ENCODE data around the gene PFKFB4.

The PFKFB4 gene

DNA sequence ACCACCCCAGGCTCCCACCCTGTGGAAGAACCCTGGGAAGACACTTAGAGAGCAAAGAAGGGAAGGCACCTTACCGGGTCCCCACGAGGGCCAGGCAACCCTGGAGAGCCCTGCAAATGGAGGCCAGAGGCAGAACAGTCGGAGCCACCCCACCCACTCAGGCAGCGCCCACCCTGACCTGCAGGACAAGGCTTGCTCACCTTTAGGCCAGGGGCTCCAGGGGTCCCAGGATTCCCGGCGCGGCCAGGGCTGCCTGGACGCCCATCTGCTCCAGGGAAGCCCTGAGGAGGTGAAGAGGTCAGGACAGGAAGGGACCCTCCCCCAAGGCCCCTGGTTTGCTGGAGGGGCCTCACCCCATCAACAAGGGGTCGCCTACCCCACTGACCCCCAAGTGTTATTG lies 28.2 kb upstream of the PFKFB4 start:
- no peak for DNase-seq (ENCODE audit: low read depth)

DNA sequence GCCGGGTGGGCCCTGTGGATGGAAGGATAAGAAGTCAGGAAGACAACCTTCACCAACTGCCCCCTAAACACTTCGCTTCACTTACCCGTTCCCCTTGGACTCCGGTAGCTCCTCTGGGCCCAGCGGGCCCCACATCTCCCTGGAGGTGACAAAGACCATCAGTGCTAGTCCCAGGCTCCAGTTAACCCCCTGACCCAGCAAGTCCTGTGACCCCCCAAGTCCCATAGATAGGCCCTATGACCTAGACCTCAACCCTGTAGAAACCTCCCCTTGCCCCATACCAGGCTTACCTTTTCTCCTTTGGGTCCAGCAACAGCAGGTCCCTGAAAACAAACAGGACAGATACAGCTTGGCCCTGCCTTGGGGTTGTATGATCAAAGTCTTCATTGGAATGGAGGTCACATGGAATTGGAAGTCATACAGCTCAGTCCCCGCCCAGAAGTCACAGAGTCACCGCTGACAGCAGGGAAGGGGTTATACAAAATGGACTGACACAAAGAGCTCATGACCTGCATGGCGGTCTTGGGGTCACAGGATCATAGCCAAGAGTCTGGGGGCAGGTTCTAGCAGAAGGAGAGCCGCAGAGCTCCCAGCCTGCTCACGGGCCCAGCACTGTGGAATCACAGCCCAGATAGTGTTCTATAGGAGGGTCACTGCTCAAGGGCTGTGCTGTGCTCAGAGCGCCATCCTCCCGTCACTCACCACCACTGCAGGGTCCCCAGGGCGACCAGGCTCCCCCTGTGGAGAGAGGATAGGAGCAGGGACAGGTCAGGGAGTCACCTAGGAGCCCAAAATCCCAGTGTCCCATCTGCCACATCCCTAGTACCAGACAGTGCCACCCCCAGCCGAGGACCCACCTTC lies 25.2 kb upstream of the PFKFB4 start:
- no peak for DNase-seq (ENCODE audit: low read depth)

DNA sequence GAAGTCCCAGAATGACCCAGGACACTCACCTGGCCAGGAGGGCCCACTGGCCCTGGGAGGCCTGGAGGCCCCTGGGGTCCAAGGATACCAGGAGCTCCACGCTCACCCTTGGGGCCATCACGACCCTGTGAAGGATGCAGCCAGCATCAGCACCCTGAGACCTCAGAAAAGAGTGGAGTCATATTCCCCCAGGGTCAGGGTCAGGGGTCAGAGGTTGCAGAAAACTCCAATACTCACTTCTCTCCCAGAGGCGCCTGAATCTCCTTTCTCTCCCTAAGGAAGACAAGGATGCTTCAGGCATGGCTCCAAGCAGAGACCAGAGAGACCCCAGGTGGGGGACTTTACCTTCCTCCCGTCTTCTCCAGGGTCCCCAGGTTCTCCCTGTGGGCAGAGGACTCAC lies 20.0 kb upstream of the PFKFB4 start:
- no peak for DNase-seq (ENCODE audit: low read depth)

DNA sequence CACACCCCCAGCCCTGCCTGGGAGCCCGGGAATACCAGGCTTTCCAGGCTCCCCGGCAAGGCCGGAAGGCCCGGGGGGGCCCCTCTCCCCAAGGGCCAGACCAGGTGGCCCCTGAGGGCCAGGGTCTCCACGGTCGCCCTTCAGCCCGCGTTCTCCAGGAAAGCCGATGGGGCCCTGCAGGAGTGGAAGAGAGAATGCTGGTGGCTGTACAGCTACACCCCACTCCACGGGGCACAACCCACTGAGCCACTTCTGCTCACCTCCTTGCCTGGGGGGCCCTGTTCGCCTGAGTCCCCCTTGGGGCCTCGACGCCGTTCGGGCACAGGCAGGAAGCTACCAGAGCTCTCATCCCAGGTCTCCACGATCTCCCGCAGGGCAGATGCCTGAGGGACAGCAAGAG lies 18.8 kb upstream of the PFKFB4 start:
- DNase-seq (ENCODE audit: low read depth) = no peak

DNA sequence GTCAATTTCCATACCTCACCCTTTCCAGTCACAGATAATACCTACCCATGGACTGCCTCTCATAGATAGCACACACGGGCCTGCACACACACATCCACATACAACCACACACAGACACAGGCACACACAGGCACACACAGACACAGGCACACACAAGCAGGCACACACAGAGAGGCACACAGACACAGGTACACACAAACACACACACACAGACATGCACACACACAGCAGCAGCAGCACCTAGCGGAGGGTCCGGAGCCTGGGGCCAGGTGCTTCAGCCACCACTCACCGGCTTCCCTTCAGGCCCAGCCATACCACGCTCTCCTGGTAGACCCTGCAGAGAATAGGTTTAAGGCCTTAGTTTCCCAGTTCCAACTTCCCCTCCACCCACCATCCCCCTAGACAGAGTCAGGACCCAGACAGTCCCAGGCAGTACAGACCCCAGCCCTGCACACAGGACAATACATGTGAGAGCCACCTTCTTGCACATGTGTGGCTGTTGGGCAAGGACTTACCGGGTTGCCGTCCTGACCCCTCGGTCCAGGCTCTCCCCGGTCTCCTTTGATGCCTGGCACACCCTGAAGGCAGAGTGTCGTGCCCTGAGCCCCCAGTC lies 17.5 kb upstream of the PFKFB4 start:
- DNase-seq (ENCODE audit: low read depth) = no peak

DNA sequence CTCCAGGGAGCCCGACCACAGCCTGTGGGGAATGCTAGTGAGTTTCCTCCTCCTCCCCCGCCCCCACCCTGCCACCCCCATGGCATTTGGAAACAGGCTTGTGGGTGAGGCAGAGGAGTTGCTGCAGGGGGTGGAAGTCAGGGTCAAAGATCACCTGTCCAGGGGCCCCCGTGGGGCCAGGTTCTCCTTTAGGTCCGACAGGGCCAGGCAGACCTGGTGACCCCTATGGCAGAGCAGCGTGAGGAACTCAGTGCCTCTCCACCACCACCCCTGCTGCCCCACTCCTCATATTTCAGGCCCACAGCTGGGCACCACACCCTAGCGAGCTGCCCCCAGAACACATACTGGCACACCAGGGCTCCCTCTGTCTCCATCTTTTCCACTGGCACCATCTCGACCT lies 15.9 kb upstream of the PFKFB4 start:
- no peak for DNase-seq (ENCODE audit: low read depth)

DNA sequence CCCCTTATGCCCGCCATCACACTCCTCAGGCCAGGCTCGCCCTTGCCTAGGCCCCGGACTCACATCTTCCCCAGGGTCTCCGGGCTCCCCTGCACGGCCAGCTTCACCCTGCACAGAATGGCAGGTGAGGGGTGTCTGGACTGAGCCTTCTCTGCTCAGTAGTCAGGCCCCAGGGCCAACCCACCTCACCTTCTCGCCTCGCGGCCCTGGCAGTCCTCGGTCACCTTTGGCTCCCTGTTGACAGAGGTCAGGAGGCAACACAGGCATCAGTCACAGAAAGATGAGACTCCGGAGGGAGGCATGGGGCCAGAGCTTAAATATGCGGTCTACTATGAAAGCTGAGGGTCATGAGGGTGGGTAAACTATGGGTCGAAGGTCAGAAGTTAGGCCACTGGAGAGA lies 15.3 kb upstream of the PFKFB4 start:
- DNase-seq (ENCODE audit: low read depth) = no peak

DNA sequence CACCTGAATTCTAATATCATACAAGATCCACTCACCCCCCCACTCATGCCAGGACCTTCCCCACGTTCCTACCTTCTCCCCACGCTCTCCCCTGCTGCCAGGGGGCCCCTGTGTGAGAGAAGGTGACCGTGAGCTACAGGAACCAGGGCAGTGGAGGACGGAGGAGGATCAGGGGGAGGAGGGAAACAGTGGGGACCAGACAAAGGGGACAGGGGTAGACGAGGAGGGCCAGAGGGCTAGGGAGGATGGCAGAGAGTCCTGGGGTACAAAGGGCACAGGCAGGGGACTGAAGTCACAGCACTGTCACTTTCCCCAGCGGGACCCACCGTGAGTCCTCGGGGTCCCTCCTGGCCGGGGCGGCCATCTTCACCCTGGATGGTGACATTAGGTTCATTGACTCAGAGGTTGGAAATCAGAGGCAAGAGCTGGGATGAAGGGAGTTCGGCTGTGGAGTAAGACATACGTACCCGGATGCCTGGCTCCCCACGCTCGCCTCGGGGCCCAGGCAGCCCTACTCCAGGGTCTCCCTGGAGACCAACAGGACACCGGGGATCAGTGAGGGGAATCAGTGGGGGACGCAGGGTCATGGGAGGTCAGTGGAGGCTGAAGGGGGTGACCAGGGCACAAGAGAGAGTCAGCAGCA lies 13.3 kb upstream of the PFKFB4 start:
- no peak for DNase-seq (ENCODE audit: low read depth)

DNA sequence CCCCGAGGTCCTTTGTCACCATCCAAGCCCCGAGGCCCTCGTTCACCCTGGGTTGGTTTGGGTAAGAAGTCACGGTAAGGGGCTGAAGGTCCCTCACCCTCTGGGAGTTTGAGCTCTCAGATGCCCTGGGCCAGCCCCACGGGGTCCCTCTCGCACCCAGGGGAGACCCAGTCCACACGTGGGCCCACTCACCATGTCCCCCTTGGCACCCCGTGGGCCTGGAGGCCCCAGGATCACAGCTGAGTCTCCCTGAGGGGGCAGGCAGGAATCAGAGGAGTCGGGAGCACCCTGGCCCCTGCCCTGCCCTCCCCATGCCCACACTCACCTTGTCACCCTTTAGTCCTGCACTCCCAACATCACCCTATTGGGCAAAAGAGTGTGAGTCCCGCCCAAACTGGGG lies 12.8 kb upstream of the PFKFB4 start:
- no peak for DNase-seq (ENCODE audit: low read depth)

DNA sequence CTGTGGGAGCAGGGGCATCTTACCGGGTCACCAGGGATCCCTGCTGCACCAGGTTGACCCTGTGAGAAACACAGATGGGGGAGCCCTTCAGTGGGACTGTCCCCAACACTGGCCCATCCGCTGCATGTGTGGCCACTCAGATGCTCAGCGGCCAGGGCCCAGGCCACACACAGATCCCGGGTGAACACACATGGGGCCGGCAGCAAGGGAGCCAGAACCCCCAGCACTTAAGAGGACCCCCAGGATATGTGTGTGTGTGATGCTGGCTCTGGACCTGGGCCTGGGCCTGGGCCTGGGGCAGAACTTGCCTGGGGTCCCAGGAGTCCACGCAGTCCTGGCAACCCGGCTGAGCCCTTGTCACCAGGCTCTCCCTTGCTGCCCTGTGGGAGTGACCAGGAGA lies 11.9 kb upstream of the PFKFB4 start:
- no peak for DNase-seq (ENCODE audit: low read depth)

DNA sequence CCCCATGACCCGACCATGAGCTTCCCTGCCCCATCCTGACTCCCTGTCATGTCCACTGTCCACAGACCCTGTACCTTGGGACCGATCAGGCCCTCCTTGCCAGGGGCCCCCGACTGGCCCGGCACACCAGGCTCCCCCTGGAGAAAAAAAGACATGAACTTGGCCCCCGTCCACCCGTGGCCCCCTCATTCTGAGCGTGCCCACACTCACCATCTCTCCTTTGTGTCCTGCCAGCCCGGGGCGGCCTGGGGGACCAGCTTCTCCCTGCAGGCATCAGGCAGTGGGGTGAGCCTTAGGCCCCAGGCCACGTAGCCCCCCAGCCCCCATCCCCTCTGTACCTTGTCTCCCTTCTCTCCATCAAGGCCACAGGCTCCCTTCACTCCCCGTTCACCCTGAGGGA lies 10.9 kb upstream of the PFKFB4 start:
- no peak for DNase-seq (ENCODE audit: low read depth)

DNA sequence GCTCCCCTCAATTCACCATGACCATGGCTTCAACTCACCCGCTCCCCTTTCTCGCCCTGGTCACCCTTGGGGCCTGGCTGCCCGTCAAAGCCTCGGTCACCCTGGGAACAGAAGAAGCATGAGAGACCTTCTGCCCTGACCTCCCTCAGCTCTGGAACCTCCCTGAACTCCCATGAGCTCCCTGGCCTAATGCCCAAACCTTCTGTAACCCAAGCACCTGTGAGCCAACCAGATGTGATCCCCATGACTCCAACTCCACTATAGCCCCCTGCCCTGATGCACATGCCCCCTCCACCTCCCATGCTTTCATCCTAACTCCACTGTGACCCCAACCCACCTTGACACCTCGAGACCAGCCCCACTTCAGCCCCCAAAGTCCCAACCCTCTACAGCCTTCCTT lies 10.5 kb upstream of the PFKFB4 start:
- DNase-seq (ENCODE audit: low read depth) = no peak

DNA sequence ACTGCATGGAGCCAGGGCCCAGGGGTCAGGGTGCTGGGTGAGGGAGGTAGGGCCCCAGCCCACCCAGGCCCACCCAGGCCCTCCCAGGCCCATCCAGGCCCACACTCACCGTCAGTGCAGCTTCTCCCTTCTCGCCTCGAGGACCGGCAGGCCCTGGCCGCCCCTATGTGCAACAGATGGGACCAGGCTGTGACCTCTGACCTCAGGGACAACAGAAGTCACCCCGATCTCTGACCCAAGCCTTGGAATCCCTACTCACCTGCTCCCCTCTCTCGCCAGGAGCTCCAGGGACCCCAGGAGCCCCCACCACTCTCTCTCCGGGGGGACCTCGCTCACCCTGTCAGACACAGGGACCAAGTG lies 9.8 kb upstream of the PFKFB4 start:
- DNase-seq (ENCODE audit: low read depth) = no peak

DNA sequence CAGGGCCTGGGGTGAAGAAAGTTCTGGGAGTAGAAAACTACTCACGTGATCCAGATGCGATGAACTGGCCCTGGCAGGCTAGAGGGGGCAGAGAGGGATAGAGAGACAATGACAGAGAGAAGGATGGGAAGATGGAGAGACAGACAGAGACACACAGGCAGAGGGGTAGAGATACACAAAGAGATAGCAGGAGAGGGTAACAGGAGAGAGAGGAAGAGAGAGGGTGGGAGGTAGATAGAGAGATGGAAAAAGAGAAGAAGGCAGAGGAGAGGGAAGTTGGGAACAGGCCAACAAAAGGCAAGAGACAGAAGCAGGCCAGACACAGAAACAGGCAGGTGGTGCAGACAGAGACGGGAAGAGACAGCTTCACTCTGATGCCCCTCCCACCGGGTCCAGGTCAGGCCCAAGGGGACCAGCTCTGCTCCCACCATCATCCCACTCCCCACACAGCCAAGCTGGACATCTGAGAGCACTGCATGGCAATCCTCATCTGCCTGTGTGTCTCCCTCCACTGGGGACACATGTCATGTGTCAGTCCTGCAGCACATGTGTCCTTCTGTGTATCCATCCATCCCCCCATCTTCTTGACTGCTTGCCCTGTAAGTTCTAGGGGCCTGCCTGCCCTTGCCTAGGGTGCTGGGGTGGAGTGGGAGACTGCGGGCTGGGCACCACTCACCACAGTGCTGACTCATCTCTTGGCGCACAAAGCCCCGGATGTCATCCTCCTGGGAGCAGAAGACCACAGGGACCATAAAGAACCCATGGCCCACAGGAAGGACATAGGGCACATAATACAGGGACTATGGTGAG lies 9.2 kb upstream of the PFKFB4 start:
- DNase-seq (ENCODE audit: low read depth) = no peak

DNA sequence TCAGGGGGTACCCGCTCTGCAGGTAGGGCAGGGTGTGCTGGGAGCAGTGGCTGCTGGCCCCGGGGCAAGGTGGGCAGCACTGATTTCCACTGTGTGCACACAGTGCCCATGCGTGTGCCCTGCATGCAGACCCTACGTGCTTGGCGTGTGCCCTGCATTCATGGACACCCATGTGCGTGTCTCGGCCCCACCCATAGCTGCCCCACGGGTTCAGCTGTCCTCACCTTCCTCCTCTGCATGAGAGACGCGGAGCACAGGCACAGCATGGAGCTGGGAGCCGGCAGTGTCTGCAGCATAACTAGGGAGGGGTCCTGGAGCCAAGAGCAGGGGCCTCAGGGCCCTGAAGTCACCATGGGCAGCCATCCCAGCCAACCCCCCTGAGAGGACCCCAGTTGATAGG lies 8.6 kb upstream of the PFKFB4 start:
- DNase-seq (ENCODE audit: low read depth) = no peak

DNA sequence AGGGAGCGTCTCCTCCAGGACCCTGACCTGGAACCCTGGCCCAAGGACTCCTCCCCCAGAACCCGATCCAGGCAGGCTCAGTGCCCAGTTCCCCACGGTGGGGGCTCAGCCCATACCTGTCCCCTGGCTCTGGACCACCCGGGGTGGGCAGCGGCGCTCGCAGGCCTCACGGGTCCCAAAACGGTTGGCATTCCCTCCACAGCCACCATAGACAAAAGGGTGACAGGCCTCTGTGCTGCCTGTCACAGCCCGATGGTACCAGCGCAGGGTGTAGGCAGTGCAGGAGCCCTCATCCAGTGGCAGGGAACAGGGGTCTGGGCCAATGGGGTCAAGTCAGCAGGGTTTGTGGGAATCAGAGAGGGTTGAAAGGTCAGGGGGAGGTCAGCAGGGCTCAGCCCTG lies 8.1 kb upstream of the PFKFB4 start:
- DNase-seq (ENCODE audit: low read depth) = no peak

DNA sequence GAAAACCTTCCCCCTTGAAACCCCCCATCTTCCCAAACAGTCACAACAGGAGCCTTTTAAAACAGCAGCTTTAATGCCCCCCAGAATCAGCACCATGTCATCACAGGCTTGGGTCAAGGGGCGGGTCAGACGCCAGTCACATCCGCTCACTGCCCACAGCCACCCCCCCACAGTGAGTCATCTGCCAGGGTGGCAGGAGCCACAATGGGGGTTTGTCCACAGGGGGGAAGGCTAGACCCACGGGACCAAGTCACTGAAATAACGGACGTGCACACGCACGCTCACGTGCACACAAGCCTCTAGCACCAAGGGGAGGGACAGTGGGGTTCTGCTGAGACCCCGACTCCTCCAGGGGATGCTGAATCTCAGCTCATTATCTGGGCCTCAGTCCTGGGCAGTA lies 7.4 kb upstream of the PFKFB4 start:
- DNase-seq (ENCODE audit: low read depth) = peak; percentile 12

DNA sequence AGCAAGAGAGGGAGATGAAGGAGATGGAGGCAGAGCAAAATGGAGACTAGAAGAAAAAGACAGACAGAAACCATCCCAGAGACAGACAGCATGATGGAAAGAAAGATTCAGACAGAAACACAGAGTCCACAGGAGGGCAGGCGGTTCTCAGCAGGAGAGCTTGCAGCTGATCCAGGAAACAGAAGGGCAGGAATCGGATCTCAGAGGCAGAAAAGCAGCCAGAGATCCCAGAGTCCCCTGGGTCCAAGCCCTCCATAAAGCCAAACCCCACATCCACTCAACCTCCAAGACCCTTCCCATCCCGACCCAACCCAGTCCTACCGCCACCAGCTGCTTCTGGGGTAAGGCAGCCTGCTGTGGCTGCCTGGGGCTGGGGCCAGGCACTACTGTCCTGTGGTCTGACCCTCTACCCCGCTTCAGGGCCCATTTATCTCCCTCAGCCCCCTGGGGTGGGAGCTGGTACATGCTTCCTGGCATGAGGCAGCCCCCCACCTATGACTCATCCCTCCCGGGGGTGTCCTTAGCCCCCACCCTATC lies 6.8 kb upstream of the PFKFB4 start, which contains the start of gene UCN2:
TSS of gene UCN2 (minus strand) at position 400 of the 537 bp plus-strand sequence. CDS start 657 bp downstream, outside the sequence.
- no peak for DNase-seq (ENCODE audit: low read depth)

DNA sequence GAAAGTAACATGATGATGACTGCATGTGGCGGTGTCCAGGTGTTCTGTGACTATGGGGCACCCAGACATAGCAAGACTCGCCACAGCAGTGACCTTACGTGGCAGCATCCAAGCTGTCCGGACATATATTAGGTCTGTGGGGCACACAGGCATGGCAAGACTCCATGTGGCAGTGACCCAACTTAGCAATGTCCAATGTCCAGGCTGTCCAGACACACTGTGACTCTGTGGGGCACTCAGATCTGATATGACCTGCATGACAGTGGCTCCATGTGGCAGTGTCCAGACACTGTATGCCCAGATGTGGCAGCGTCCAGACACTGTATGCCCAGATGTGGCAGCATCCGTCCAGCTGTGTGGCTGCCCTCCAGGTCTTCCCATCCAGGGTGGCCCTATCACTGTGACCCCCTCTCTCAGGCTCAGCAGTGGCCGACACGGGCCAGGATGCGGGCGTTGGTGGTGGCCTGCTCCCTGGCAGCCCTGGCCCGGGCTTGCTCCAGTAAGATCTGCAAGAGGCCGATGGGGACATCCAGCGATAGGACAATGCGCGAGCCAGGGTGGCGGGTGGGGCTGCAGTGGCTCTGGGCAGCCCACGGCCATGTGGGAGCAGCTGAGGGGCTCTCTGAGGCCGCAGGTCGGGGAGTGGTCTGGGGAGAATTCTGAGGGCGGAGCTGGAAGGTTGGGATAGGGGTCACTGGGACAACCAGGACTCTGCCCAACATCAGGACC lies 5.9 kb upstream of the PFKFB4 start:
- DNase-seq (ENCODE audit: low read depth) = no peak

DNA sequence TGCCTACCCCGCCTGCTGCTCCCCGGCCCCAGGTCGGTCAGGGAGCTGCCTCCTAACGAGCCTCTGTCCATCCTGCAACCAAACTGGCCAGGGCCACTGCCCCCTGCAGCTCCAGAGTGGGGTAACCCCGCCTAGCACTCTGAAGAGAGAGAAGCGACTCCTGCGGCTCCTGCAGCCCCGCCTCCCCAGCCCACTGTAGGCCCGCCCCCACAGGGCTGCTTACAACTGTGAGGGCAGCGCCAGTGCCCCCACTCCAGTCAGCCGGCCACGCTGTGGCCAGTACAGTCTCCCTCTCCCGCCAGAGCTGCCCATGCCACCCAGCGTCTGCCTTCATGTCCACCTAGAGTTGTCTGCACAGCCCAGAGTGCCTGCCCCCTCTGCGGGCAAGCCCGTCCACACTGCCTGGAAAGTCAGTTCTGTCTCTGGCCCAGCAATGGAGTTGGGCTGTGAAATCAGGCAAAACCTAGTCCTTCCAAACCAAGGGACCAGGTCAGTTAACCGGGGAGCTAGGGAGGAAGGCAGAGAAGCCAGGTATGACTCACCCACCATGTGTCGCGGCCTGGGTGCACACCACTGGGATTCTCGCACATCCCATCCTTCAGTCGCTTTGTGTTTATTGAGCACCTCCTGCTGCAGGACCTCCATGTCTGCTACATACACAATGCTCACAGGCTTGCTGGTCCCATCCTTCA lies 4.6 kb upstream of the PFKFB4 start:
- no peak for DNase-seq (ENCODE audit: low read depth)

DNA sequence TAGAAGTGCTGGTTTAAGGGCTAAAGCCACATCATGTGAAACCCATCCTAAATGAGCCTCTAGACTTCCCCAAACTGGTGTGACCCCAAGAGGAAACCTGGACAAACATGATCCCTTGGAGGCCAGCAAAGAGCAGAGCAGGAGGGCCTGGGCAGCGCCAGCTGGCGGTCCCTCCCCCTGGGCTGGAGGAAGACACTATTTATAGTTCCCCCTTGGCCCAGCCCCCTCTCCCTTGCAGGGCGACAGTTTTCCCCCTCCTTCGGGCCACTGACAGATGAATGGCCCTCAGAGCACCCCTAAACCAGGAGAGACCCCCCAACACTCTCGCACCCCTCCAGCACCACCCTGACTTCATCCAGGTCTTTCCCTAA lies 4.0 kb upstream of the PFKFB4 start:
- DNase-seq (ENCODE audit: low read depth) = no peak

Data from stimulated activated CD8-positive, alpha-beta memory T cell treated with anti-CD3 and anti-CD28 coated beads, Interleukin-12 subunit alpha, Interleukin-12 subunit beta, amount 100 ng/mL, for 1 hour (primary cell).